GM19043 (cell line): Measurements from ENCODE around the gene KDM3A.
"Not testable (repeated sequence)": the region's sequence is repeated elsewhere in the genome, so short reads cannot be mapped to it uniquely, and the experiment has no call there.

ENCODE experiments used
- ATAC-seq: cut with Tn5 transposase; IDR thresholded peaks from one replicate; pipeline ENCODE4 v1.9.1; 2021; ENCODE audit warnings: low read depth; ENCODE audit not compliant: unreplicated experiment

Gene KDM3A

DNA sequence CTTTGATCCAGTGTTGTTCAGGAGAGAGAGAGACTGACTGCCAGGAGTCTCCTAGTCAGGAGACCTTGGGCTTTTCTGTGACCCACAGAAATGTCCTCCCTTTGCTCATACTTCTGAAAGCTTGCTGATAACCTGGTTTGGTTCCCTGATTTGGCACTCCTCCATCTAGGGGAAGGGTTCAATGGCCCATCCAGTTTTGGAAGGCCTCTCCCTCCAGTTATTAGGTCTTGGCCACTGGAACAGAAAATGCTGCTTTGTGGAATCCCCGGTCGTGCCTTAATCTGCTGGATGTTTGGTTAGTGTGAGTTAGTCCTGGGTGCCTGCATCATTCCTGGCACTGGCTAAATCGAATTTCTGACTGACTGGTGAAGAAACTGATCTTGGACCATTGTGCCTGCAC is 35.7 kb downstream of the KDM3A start:
- no peak for ATAC-seq

DNA sequence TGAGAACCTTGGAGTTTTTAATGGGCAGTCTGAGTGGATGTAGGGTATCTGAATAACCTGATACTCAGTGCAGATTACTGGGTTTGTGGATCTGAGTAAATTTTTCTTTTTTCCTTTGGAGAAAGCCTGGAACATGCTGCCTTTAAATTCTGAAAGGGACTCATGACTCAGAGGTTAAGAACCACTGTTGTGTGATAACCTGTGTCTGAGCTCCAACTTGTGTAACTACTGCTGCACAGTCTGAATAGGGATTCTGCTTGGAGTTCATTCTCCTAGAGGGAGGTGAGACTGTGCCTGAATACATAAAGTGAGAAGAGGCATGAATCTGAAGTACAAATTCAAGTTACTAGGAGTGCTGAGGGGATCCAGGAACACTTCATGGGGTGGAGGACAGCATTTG is 36.2 kb downstream of the KDM3A start:
- no peak for ATAC-seq

DNA sequence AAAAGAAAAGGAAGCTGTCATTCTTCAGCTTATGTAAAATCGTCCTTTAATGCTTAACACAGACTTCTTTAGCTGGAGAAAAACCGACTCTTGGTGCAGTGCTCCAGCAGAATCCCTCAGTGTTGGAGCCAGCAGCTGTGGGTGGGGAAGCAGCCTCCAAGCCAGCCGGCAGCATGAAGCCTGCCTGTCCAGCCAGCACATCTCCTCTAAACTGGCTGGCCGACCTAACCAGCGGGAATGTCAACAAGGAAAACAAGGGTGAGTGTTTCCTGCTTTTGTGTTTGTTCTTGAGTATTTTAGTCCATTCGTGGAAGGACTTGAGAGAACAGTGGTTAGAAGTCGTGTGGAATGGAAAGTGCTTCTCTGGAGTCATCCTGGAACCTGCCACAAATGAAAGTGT is 38.9 kb downstream of the KDM3A start:
- ATAC-seq, result no peak

DNA sequence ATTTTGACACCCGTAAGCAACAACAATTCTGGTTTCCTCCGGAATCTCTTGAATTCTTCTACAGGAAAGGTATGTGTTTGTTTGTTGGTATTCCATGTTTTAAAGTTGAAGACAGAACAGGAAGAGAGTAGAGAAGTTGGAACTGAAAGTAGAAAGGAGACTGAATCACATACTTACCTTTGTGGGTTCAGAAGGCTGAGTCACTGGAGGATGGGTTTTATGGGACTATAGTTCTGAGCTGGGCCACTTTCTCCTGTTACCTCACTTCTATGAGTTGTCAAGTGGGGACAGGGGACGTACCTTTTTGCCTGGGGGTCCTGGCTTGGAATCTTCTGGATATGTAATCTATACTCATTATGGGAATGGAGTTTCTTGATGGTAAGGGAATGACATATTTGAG is 40.9 kb downstream of the KDM3A start:
- no peak for ATAC-seq

DNA sequence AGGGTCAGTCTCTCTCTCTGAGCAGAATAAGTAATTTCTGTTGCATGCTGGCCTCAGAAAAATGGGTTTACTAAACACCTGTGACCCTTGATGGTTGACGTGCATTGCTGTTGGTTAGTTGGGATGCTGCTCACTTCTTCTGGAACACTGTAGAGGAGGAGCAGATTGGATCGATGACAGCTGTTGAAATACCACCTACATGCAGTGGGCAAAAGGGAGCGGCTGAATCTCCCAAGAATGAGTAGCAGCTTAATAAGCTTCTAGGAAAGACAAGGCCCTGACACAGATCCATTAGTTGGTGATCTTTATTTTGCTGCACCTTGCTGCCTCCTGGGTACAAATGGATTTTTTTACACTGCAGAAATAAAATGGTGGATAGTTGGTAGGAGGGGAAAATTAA is 43.2 kb downstream of the KDM3A start:
- no peak for ATAC-seq

DNA sequence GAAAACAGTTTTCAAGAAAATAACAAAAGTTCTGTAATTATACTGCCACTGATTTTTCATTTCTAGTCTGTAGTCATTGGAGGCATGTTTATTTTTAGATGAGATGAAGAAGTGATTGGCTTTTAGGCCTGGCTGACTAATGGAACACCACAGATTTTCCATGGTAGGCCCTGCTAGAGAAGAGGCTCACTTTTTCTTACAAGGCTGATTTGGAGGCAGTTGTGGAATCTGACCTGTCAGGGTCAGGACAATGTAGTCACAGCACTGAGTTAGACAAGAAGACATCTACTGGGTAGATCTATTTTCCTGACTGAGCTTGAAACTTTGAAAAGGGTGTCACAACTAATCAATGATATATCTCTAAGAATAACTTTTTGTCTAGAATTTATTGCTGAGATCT is 43.9 kb downstream of the KDM3A start:
- ATAC-seq, result no peak

DNA sequence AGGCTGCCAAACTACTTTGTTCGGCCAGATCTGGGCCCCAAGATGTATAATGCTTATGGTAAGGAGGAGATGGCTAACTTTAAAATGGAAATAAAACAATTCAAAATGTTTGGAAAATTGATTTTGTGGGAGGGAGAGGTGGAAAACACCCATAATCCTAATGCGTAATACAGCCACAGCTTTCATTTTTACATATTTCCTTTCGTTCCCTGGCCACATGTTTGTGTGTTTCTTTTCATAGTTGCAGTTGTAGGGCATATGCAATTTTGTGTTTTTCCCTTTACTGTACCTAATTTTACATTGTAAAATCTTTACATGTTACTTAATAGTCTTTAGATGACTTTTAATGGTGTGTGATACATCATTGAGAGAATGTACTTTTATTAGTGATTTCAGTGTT is 44.6 kb downstream of the KDM3A start:
- no peak for ATAC-seq

DNA sequence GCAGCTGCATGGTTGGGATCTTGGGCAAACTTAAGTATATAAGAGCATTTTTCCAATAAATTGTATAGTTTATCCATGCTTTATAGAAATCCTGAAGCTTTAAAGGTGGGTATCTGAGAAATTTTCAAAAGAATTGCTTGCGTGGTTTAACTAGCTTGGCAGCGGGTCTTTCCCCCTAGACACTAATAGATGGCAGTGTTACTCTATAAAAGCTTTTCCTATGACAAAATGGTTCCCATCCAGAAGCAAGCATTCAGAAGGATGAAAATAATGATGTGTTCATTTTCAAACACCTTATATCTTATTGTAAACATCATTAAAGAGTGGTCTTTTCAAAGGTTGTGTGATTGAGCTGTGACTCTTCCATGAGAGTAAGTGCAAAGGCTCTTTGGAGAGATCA is 45.9 kb downstream of the KDM3A start:
- no peak for ATAC-seq

DNA sequence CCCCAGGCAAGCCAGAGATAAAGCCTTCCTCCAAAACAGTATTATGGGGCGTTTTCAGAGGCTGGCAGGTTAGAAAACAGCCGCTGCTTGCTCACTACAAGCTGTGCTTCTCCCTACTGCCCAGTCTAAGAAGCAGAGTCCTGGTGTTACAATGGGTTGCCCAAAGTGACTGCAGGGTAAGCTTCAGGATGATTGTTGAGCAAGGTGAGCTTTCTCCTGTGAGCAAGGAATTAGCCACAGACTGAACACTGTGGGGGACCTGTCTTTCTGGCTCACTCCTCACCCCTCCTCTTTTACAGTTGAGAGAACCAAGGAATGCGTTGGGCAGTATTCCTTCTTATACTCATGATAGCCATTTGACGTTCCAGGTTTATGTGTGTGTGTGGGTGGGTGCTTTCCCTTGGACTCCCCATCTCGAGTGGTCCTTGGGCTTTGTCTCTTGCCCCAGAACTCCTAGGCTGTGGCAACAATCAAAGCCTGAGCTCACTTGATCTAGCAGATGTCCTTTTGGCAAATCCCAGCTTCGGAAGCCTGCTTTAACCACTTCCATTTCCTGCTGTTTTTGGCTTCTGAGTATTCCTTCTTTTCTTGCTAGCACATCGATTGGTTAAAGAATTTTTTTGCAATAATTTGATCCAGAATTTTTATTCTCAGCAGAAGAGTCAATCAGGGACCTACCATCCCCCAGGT is 47.5 kb downstream of the KDM3A start:
- no peak for ATAC-seq

DNA sequence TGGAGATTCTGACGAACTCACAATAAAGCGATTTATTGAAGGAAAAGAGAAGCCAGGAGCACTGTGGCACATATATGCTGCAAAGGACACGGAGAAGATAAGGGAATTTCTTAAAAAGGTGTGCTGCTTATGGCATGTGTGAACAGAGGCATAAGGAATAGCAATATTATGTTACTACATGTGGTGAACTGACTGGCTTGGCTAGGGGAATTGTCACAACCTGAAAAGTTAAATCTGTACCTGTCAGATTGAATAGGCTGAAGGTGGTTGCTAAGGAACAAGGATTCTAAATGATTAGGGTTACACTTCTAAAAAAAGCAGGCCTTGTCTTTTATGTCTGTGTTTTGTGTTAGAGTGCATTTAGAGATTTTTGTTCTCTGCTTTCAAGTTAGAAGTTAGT is 48.4 kb downstream of the KDM3A start:
- ATAC-seq, result no peak

DNA sequence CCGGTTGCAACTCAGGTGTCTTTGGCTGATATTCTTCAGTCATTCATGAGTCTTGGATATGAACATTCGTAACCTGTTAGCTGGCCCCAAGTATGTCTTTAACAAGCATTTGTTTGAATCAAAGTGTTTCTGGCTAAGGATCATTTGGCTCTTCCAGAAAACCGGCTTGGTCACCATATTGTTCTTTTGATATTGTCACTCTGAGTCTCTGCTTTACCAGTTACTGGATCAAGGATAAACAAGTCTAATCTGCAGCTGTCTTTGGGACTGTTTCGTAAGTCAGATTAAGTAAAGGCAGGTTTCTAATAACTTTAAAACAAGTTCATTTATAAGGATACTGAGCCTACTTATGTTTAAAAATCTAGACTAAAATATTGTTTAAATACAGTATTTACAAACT is 49.1 kb downstream of the KDM3A start:
- no peak for ATAC-seq

DNA sequence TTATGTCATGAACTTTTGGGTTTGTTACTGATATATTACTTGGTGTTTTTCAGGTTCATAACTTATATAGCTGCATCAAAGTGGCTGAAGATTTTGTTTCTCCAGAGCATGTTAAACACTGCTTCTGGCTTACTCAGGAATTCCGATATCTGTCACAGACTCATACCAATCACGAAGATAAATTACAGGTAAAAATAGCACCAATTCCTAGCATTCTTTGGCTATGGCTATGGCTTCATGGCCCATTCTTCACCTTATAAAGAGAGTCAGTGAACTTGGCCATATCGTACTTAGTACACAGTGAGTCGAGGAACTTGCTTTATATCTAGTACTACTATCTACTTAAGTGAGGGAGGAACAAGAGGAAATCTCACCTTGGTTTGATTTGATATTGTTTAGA is 49.9 kb downstream of the KDM3A start:
- ATAC-seq, result no peak

DNA sequence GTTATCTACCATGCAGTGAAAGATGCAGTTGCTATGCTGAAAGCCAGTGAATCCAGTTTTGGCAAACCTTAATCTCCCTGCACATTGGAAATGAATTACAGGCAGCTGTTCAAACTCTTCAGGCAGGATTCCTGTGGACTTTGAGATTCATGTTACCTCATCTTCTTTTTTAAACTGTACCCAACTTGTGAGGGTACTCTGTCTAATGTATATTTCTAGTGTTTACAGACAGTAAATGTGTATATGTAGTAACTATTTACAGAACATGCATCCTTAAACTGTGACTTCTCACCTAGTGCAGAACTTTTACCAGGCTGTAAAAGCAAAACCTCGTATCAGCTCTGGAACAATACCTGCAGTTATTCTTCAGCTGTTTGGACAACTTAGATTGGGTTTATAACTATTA is 50.9 kb downstream of the KDM3A start:
- ATAC-seq, result no peak

DNA sequence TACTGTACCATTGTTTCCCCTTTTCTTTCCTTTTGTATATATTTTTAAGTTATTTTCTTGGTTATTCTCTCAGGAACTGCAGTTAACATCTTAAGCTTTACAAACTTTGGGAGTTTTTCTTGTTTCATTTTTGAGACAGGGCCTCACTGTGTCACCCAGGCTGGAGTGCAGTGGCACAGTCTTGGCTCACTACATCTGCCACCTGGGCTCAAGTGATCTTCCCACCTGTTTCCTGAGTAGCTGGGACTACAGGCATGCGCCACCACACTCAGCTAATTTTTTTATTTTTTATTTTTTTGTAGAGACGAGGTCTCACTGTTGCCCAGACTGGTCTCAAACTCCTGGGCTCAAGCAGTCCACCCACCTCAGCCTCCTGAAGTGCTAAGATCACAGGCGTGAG is 55.2 kb downstream of the KDM3A start:
- ATAC-seq, result not testable (repeated sequence)

DNA sequence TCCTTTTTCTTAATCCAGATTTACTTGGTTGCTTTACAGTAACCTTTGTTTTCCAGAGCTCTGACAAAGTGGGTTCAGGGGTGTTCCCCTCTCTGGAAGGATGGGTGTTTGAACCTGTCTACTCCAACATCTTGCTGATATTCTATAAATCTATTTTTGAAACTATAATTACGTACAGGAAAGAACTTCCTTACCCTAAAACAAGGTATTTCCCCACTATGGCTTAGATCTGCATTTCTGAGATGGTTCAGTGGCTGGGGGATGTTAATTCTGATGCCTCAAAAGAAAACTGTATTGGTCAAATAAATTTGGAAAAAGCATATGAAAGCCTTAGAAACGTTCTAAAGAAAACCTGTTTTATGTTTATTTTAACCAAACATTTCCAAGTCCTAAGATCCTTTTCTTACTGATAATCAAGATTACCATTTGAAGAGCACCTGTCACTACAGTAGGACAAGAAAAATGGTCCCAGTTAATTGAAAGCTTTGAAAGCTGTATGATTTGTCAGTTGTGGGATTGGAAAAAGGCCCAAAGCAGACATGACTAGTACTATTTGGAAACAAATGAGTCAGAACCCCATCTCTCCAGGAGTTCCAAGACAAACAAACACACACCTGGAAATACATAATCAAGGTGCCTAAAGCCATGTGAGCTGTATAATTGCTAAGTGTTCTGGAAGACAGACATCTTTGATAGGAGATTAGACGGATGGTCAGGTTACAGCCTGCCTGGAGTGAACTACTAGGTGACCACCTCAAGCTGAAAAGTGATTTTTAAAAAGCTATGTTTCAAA is 57.5 kb downstream of the KDM3A start:
- no peak for ATAC-seq

DNA sequence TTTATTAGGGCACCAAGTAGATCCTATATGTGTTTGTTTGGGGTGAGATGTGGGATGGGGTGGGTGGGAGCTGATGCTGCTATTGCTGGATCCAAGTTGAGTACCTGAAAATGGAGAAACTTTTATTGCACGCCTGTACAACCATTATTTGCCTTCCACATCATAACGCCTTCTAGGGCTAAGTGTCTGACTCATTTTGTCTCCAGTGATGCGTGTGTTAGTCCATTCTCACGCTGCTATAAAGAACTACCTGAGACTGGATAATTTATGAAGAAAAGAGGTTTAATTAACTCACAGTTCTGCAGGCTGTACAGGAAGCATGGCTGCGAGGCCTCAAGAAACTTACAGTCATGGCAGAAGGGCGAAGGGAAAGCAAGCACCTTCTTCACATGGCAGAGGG is 58.2 kb downstream of the KDM3A start:
- no peak for ATAC-seq

DNA sequence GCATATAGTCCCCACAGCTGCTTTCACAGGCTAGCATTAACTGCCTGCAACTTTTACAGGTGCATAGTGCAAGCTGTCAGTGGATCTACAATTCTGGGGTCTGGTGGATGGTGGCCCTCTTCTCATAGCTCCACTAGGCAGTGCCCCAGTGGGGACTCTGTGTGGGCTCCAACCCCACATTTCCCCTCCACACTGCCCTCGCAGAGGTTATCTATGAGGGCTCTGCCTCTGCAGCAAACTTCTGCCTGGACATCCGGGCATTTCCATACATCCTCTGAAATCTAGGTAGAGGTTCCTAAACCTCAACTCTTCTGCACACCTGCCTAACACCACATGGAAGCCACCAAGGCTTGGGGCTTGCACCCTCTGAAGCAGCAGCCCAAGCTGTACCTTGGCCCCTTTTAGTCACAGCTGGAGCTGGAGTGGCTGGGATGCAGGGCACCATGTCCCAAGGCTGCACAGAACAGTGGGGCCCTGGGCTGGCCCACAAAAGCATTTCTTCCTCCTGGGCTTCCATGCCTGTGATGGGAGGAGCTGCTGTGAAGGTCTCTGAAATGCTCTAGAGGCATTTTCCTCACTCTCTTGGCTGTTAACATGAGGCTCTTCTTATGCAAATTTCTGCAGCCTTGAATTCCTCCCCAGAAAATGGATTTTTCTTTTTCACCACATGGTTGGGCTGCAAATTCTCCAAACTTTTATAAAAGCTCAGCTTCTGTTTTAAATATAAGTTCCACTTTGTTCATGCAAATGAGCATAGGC is 59.3 kb downstream of the KDM3A start:
- no peak for ATAC-seq

DNA sequence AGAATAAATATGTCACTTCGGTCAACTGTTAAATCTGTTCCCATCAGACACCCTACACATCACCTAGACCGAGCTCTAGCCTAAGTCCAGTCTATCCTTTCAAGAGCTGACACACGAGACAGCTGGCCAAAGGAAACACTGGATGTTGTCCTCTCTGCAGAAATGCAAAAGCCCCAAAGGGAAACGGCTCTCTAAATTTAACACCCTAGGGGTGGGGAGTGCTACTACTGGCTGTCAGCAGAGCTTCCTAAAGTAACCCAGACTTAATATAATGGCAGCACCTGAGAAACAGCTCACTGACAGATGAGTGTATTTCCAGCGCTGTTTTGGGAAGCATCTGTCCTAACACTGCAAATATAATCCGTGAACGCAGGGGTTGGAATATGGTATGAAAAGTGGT is 66.4 kb downstream of the KDM3A start:
- ATAC-seq, result no peak

DNA sequence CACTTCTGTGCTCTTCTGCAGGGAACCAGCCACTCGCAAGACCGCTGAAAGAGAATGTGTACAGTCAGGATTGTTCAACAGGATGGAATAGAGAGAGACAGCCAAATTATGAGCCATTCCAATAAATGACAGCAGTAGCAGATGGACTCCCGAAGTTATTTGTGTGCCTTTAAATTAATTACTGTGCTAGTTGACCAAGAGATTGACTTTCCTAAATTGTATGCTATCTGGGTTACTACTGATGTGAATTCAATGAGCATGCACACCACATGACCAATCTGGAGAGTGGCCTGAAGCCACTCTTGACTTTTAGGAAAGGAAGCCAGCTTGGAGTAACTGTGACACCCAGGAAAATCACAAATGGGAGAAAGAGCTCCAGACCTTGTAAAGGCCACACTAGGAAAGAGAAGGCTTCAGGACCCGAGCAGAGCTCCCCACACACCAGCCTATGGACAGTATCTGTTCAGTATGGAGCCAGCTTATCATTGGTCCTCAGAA is 69.3 kb downstream of the KDM3A start:
- ATAC-seq, result no peak

DNA sequence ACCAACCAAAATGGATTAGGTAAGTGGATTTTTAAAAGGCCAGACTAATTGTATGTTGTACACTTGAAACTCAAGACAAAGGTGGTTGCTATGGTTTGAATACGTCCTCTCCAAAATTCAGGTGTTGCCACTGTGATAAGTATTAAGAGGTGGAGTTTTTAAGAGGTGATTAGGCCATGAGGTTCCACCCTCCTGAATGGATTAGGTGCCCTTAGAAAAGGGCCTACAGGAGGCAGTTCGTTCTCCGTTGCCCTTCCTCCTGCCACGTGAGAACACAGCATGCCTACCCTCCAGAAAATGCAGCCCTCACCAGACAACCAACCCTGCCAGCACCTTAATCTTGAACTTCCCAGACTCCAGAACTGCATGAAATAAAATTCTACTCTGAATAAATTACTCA is 70.9 kb downstream of the KDM3A start:
- no peak for ATAC-seq

DNA sequence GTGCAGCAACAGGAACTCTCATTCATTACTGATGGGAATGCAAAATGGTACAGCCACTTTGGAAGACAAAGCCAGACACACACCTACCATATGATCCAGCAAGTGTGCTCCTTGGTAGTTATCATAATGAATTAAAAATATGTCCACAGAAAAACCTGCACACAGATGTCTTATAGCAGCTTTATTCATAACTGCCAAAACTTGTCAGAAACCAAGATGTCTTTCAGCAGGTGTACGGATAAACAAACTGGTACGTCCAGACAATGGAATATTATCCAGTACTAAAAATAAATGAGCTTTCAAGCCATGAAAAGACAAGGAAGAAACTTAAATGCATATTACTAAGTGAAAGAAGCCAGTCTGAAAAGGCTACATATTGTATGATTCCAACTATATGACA is 71.7 kb downstream of the KDM3A start:
- no peak for ATAC-seq
